ENCODE data around the gene TAF11L11.
"Not testable (repeated sequence)": the region's sequence is repeated elsewhere in the genome, so short reads cannot be mapped to it uniquely, and the experiment has no call there.

The TAF11L11 gene

DNA sequence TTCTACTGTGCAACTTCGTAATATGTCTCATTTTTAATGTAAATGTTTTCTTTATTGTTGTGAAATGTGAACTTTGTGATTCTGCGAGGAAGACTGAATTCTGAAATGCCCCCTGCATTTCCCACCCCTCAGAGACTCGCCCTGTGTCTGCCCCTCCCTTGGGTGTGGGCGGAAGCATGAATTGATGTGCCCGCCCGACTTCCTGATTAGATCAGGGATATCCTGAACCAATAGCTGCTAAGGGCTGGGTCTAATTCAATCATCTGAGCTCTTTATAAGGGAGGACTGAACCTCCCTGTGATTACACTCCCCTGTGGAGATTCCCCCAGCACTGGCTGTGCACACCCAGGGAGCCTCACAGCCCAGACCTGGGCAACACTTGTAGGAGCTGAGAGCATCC lies at the start of gene TAF11L11:
Gene TAF11L11, plus strand, starts transcription at position 304 of the 400 bp plus-strand sequence.
- DNase-seq, result not testable (repeated sequence)

DNA sequence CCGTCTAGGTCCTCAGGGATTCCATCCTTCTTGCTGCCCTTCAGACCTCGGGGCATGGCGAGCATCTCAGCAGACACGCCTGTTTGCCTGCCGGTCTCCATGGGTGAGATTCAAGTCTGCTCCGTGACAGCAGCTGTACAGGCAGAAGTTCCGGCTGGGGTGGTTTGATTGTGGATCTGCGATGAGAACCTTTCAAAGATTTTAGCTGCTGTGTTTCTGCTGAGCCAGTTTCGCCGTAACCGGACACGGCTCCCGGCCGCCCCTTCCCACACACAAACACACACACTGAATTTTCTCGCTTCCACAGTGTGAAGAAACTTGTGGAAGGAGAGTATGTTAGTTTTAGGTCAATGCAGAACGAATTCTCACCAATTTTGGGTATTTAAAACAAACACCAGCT lies 18.3 kb upstream of the TAF11L11 start, which contains the start of gene TAF11L7:
Gene TAF11L7, minus strand, starts transcription at position 101 of the 400 bp plus-strand sequence.
- not testable (repeated sequence) for DNase-seq

DNA sequence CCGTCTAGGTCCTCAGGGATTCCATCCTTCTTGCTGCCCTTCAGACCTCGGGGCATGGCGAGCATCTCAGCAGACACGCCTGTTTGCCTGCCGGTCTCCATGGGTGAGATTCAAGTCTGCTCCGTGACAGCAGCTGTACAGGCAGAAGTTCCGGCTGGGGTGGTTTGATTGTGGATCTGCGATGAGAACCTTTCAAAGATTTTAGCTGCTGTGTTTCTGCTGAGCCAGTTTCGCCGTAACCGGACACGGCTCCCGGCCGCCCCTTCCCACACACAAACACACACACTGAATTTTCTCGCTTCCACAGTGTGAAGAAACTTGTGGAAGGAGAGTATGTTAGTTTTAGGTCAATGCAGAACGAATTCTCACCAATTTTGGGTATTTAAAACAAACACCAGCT lies 13.1 kb upstream of the TAF11L11 start, which contains the start of gene TAF11L8:
Gene TAF11L8, minus strand, starts transcription at position 101 of the 400 bp plus-strand sequence.
- not testable (repeated sequence) for DNase-seq

DNA sequence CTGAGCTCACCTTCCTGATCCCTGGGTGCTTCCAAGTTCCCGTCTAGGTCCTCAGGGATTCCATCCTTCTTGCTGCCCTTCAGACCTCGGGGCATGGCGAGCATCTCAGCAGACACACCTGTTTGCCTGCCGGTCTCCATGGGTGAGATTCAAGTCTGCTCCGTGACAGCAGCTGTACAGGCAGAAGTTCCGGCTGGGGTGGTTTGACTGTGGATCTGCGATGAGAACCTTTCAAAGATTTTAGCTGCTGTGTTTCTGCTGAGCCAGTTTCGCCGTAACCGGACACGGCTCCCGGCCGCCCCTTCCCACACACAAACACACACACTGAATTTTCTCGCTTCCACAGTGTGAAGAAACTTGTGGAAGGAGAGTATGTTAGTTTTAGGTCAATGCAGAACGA lies 9.7 kb upstream of the TAF11L11 start, which contains the start of gene TAF11L9:
Gene TAF11L9, minus strand, starts transcription at position 140 of the 400 bp plus-strand sequence.
- not testable (repeated sequence) for DNase-seq

DNA sequence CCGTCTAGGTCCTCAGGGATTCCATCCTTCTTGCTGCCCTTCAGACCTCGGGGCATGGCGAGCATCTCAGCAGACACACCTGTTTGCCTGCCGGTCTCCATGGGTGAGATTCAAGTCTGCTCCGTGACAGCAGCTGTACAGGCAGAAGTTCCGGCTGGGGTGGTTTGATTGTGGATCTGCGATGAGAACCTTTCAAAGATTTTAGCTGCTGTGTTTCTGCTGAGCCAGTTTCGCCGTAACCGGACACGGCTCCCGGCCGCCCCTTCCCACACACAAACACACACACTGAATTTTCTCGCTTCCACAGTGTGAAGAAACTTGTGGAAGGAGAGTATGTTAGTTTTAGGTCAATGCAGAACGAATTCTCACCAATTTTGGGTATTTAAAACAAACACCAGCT lies 6.3 kb upstream of the TAF11L11 start, which contains the start of gene TAF11L10:
Gene TAF11L10, minus strand, starts transcription at position 101 of the 400 bp plus-strand sequence.
- not testable (repeated sequence) for DNase-seq

DNA sequence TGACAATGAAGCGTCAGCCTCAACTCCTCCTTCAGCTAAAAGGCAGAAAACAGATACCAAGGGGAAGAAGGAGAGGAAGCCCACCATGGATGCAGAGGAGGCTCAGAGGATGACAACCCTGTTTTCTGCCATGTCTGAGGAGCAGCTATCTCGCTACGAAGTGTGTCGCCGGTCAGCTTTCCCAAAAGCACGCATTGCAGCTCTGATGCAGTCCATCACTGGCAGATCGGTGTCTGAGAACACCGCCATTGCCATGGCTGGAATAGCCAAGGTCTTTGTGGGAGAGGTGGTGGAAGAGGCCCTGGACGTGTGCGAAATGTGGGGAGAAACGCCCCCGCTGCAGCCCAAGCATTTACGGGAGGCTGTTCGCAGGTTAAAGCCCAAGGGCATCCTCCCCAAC lies 968 bp downstream of the TAF11L11 start:
- DNase-seq, result no peak

DNA sequence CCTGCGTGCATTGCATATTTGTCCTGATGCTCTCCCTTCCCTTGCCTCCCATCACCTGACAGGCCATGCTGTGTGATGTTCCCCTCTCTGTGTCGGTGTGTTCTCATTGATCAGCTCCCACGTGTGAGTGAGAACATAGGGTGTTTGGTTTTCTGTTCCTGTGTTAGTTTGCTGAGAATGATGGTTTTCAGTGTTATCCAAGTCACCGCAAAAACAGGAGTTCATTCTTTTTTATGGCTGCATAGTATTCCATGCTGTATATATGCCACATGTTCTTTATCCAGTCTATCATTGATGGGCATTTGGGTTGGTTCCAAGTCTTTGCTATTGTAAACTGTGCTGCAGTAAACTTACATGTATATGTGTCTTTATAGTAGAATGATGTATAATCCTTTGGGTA lies 3.5 kb downstream of the TAF11L11 start:
- DNase-seq, result not testable (repeated sequence)

DNA sequence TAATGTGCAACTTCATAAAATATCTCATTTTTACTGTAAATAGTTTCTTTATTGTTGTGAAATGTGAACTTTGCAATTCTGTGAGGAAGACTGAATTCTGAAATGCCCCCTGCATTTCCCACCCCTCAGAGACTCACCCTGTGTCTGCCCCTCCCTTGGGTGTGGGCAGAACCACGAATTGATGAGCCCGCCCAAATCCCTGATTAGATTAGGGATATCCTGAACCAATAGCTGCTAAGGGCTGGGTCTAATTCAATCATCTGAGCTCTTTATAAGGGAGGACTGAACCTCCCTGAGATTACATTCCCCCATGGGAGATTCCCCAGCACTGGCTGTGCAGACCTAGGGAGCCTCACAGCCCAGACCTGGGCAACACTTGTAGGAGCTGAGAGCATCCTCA lies 6.1 kb downstream of the TAF11L11 start, which contains the start of gene TAF11L12:
Gene TAF11L12, plus strand, starts transcription at position 301 of the 400 bp plus-strand sequence.
- not testable (repeated sequence) for DNase-seq

DNA sequence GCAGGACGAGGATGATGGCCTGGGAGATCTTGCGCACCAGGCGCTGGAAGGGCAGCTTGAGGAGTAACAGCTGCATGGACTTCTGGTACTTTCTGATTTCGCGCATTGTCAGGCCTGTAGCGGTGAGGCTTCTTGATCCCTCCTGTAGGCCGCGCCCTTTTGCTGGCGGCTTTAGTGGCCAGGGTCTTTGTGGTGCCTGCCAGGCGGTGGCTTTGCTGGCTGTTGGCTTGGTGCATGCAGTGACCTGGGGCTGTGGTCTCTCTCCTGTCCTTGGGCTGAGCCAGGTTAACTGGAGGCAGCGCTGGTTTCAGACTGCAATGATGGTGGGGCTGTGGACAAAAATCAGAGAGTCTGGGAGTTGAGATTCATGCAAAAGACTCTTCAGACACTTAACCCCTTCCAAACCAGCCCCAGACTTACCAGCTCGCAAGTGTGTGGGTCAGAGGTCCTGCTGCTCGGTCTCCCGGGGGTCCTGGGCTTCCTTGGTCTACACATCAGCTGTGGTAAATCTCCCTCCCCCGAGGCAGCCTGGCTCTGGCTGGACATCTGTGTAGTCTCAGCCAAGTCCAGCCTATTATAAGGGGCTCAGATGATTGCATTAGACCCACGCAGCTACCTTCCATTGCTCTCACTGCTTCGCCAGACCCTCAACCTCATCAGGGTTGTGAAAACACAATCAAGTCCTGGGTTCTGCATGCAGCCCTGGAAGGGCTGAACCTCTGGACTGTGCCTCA lies 11.1 kb downstream of the TAF11L11 start:
- no peak for DNase-seq

DNA sequence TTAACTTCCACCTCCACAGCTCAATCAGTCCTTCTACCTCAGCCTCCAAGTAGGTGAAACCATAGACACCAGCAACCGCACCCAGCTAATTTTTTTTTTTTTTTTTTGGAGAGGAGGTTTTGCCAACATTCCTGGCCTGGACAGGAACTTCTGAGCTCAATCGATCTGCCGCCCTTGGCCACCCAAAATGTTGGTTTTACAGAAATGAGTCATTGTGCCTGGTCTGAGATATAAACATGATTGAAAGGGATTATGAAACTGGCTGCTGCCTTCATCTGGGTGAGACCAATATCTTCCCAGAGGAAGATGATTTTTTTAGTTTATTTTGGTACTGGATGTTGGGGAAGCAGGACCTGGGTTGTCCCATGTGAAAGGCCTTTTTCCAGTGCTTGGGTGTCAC lies 15.4 kb downstream of the TAF11L11 start:
- no peak for DNase-seq

DNA sequence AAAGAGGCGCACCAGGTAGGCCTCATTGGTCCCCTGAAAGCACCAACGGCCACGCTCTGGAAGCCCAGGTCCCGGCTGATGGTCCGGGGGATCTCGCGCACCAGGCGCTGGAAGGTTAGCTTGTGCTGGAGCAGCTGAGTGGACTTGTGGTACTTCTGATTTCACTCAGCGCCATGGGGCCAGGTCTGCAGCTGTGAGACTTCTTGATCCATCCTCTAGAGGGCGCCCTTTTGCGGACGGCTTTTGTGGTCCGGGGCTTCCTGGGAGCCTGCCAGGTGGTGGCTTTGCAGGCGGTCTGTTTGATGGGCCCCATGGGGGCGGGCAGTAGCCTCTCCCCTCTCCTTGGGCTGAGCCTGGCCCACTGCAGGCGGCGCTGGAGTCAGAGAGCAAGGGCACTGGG lies 16.6 kb downstream of the TAF11L11 start:
- no peak for DNase-seq

DNA sequence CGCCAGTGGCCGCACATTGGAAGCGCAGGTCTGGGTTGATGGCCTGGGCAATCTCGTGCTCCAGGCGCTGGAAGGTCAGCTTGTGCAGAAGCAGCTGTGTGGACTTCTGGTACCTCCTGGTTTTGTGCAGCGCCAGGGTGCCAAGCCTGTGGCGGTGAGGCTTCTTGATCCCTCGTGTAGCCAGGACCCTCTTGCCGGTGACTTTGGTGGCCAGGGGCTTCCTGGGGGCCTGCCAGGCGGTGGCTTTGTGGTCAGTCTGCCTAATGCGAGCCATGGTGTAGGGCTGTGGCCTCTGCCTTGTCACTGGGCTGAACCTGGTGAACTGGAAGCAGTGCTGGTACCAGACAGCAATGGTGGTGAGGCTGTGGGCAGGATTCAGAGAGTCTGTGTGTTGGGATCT lies 21.7 kb downstream of the TAF11L11 start:
- no peak for DNase-seq

DNA sequence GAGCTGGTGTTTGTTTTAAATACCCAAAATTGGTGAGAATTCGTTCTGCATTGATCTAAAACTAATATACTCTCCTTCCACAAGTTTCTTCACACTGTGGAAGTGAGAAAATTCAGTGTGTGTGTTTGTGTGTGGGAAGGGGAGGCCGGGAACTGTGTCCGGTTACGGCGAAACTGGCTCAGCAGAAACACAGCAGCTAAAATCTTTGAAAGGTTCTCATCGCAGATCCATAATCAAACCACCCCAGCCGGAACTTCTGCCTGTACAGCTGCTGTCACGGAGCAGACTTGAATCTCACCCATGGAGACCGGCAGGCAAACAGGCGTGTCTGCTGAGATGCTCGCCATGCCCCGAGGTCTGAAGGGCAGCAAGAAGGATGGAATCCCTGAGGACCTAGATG lies 27.8 kb downstream of the TAF11L11 start, which contains the start of gene TAF11L13:
Gene TAF11L13, plus strand, starts transcription at position 301 of the 400 bp plus-strand sequence.
- DNase-seq, result not testable (repeated sequence)

DNA sequence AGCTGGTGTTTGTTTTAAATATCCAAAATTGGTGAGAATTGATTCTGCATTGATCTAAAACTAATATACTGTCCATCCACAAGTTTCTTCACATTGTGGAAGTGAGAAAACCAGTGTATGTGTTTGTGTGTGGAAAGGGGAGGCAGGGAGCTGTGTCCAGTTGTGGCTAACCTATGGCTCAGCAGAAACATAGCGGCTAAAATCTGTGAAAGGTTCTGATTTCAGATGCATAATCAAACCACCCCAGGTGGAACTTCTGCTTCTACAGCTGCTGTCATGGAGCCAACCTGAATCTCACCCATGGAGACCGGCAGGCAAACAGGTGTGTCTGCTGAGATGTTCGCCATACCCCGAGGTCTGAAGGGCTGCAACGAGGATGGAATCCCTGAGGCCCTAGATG lies 30.2 kb downstream of the TAF11L11 start, which contains the start of gene TAF11L14:
Gene TAF11L14, plus strand, starts transcription at position 301 of the 400 bp plus-strand sequence.
- no peak for DNase-seq

DNA sequence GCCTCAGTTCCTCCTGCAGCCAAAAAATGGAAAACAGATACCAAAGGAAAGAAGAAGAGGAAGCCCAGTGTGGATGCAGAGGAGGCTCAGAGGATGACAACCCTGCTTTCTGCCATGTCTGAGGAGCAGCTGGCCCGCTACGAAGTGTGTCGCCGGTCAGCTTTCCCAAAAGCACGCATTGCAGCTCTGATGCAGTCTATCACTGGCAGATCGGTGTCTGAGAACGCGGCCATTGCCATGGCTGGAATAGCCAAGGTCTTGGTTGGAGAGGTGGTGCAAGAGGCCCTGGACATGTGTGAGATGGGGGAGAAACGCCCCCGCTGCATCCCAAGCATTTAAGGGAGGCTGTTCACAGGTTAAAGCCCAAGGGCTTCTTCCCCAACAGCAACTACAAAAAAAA lies 45.2 kb downstream of the TAF11L11 start:
- DNase-seq, result not testable (repeated sequence)

DNA sequence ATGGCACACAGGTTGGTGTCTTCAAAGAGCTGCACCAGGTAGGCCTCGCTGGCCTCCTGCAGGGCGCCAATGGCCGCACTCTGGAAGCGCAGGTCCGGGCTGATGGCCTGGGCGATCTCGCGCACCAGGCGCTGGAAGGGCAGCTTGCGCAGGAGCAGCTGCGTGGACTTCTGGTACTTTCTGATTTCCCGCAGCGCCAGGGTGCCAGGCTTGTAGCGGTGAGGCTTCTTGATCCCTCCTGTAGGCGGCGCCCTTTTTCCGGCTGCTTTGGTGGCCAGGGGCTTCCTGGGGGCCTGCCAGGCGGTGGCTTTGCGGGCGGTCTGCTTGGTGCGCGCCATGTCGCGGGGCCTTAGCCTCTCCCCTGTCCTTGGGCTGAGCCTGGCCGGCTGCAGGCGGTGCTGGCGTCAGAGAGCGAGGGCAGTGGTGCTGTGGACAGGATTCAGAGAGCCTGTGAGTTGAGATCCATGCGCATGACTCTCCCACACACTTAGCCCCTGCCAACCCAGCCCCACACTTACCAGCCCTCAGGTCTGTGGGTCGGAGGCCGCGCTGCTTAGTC lies 51.3 kb downstream of the TAF11L11 start:
- not testable (repeated sequence) for DNase-seq
